ENCODE measurements around the gene RREB1. TPM values are rescaled to one million over a fixed set of nuclear protein-coding genes. Genes with fewer than 3 reads are reported as not detected.

RREB1 gene
- total RNA-seq, 4 donors from 2014 or later = 73.9 to 214 (median 107) TPM

- Histone ChIP-seq H3K4me3 (no peak overlapping the region), H3K36me3 (peaks cover 0 to 14% (median 0%) of the 10 kb centered on the region in 4 donors), H3K4me1 (peaks cover 0 to 8% (median 0%) of the 10 kb centered on the region in 4 donors), H3K9me3 (no peaks in the 10 kb centered on the region), H3K27me3 (no peaks in the 10 kb centered on the region), H3K27ac (peak overlapping the region in 1 of 4 donors; percentile 22)
- WGBS, 2 donors (ENCODE audit: low coverage in 1 of 2) = 77% methylated on average over 6 of the region's 6 CpGs; no CpG with 5 or more reads in 1 of the 2 donors
- peak; percentile 47 for DNase-seq
- in situ Hi-C loops (cut with MboI; ENCODE audit: low pct_ligation_motif_present in 1 of 4, low pct_unique_long_range_greater_than_20kb in 1 of 4, low sequenced_read_pairs in 3 of 4) (no loop called here), intact Hi-C loops (cut with DNase I; ENCODE audit: low total_unique reads) (no loop called here)
- TF ChIP-seq POLR2A (IDR thresholded peaks at IDR 0.05) = no peak
- no peak for TF ChIP-seq EP300 (IDR thresholded peaks at IDR 0.05; ENCODE audit: low read depth)
- TF ChIP-seq CTCF (IDR thresholded peaks at IDR 0.05) = no peak
- TF ChIP-seq POLR2AphosphoS5 (IDR thresholded peaks at IDR 0.05) = no peak
Measured at GRCh38 chr6:7219310-7219709, 111.5 kb downstream of the RREB1 start.

- intact Hi-C loops (cut with DNase I; ENCODE audit: low total_unique reads) = no loop called here
Measured at GRCh38 chr6:7222197-7222596, 114.4 kb downstream of the RREB1 start.

DNA sequence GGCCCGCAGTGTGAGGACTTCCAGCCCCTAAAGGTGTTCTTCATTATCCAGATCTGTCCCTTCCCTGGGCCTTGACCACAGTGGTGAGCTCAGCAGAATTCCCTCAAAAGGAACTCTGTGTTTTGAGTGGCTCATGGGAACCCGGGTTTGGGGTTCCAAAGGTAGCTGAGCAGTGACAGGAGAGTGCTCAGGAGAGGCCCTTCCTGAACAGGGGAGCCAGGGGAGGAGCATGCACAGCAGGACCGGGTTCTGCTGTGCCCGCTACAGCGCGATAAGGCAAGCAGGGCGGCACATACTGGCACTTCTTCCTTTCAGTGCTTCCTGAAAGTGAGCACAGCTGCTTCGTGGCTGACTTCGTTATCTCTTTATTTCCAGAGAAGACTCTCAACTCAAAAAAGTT, 117.0 kb downstream of the RREB1 start:
- no peak overlapping the region for H3K4me3 ChIP-seq
- 78% methylated on average over 9 of the region's 9 CpGs; no CpG with 5 or more reads in 1 of the 2 donors for WGBS, 2 donors (ENCODE audit: low coverage in 1 of 2)
- H3K4me1 ChIP-seq = peaks cover 0 to 6% (median 0%) of the 10 kb centered on the region in 4 donors
- TF ChIP-seq POLR2A (IDR thresholded peaks at IDR 0.05) (no peak), CTCF (IDR thresholded peaks at IDR 0.05) (no peak), POLR2AphosphoS5 (IDR thresholded peaks at IDR 0.05) (no peak), EP300 (IDR thresholded peaks at IDR 0.05; ENCODE audit: low read depth) (no peak)
- DNase-seq = no peak
- intact Hi-C loops (cut with DNase I; ENCODE audit: low total_unique reads) = loop anchor here (5.0 kb wide), 1 partner anchor 507 kb away; no protein-coding TSS in a partner anchor
- H3K27ac ChIP-seq = no peak overlapping the region
- no peaks in the 10 kb centered on the region for H3K27me3 ChIP-seq
- in situ Hi-C loops (cut with MboI; ENCODE audit: low pct_ligation_motif_present in 1 of 4, low pct_unique_long_range_greater_than_20kb in 1 of 4, low sequenced_read_pairs in 3 of 4) = loop anchor here in 3 of 4 donors (25.0 kb wide), 4 partner anchors 112 to 537 kb away; partner anchors contain the start of gene RREB1 (in 1 of the 3)
- no peaks in the 10 kb centered on the region for H3K9me3 ChIP-seq
- H3K36me3 ChIP-seq = peaks cover 0 to 23% (median 7%) of the 10 kb centered on the region in 4 donors

More at GRCh38 chr6:7222197-7222596, 114.4 kb downstream of the RREB1 start:
- no peak for DNase-seq
- H3K9me3 ChIP-seq = no peaks in the 10 kb centered on the region
- H3K4me3 ChIP-seq = no peak overlapping the region
- no peaks in the 10 kb centered on the region for H3K27me3 ChIP-seq
- TF ChIP-seq CTCF (IDR thresholded peaks at IDR 0.05) (no peak), POLR2AphosphoS5 (IDR thresholded peaks at IDR 0.05) (no peak), EP300 (IDR thresholded peaks at IDR 0.05; ENCODE audit: low read depth) (no peak), POLR2A (IDR thresholded peaks at IDR 0.05) (no peak)
- H3K36me3 ChIP-seq = peaks cover 0 to 9% (median 4%) of the 10 kb centered on the region in 4 donors
- peaks cover 0 to 8% (median 0%) of the 10 kb centered on the region in 4 donors for H3K4me1 ChIP-seq
- in situ Hi-C loops (cut with MboI; ENCODE audit: low pct_ligation_motif_present in 1 of 4, low pct_unique_long_range_greater_than_20kb in 1 of 4, low sequenced_read_pairs in 3 of 4) = no loop called here
- no peak overlapping the region for H3K27ac ChIP-seq
- WGBS, 2 donors (ENCODE audit: low coverage in 1 of 2) = 92 to 100% methylated on average over 1 to 5 of the region's 5 CpGs

DNA sequence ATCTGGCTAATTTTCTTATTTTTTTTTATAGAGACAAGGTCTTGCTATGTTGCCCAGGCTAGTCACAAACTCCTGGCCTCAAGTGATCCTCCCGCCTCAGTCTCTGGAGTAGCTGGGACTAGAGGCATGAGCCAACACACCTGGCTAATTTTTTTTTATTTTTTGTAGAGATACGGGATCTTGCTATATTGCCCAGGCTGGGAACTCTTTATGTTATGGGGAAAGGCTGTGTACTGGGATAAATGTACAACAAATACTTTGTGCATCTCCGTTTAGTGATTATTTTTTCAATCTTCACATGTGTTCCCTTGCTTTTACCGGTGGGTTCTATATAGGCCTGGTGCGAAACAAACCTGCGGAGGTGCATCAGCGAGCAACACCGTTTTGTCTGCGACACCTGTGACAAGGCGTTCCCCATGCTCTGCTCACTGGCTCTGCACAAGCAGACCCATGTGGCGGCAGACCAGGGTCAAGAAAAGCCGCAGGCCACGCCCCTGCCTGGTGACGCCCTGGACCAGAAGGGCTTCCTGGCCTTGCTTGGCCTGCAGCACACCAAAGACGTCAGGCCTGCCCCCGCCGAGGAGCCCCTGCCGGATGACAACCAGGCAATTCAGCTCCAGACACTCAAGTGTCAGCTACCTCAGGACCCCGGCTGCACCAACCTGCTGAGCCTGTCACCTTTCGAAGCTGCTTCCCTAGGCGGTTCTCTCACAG, 121.1 kb downstream of the RREB1 start:
- no peak for DNase-seq
- Histone ChIP-seq H3K27ac (no peak overlapping the region), H3K27me3 (no peaks in the 10 kb centered on the region), H3K4me3 (no peak overlapping the region), H3K9me3 (no peaks in the 10 kb centered on the region), H3K36me3 (peaks cover 0 to 53% (median 18%) of the 10 kb centered on the region in 4 donors), H3K4me1 (no peaks in the 10 kb centered on the region)
- 92 to 99% methylated on average over 6 to 21 of the region's 21 CpGs for WGBS, 2 donors (ENCODE audit: low coverage in 1 of 2)
- in situ Hi-C loops (cut with MboI; ENCODE audit: low pct_ligation_motif_present in 1 of 4, low pct_unique_long_range_greater_than_20kb in 1 of 4, low sequenced_read_pairs in 3 of 4) = loop anchor here in 3 of 4 donors (25.0 kb wide), 4 partner anchors 117 to 542 kb away; partner anchors contain the start of gene RREB1 (in 1 of the 3)
- TF ChIP-seq POLR2A (IDR thresholded peaks at IDR 0.05) = no peak
- TF ChIP-seq EP300 (IDR thresholded peaks at IDR 0.05; ENCODE audit: low read depth) = no peak
- TF ChIP-seq POLR2AphosphoS5 (IDR thresholded peaks at IDR 0.05) = no peak
- TF ChIP-seq CTCF (IDR thresholded peaks at IDR 0.05) = no peak
- intact Hi-C loops (cut with DNase I; ENCODE audit: low total_unique reads) = loop anchor here (5.0 kb wide), 1 partner anchor 512 kb away; no protein-coding TSS in a partner anchor

Data from transverse colon (tissue), 4 donors.